HG02763 (cell line): ENCODE results near the gene KCNJ5.

Experiments used
- ATAC-seq: cut with Tn5 transposase; IDR thresholded peaks from one replicate; pipeline ENCODE4 v1.9.1; 2021; ENCODE audit warnings: mild to moderate bottlenecking, moderate library complexity; ENCODE audit not compliant: unreplicated experiment

Gene KCNJ5

DNA sequence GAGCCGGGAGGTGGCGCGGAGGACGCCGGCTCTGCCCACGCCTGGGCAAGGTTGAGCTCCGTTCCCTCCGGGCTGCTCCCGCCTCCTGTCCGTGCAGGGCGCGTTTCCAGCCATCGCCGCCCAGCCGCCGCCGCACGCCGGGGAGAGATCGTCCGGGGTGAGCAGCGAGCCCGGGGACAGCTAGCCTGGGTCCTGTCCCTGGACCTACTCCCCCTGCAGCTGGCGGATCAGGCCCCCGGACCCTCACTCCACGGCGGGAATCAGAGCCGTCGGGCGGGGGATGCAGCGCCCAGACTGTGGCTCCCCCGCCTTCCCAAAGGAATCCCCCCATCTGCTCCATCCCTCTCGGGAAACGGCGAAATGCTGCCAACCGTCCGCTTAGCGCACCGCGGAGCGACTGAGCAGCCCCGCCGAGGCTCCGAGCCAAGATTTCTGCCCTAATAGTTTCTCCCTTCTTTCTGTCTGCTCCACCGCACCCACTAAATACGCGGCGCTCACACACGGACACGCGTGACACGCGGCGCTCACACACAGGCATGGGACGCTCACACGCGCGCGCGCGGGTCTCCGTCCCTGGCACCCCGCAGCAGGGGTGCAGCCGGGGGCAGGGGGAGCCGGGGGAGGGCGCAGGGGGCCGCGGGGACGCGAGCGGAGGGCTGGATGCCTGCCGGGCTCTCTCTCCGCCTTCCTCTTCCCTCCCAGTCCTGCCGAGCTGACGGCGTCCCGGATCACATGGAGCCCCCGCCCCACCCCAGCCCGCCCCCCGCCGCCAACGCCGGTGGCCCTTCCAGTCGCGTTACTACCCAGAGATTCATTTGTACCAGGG, at the start of gene KCNJ5:
Gene KCNJ5, plus strand, starts transcription at position 814 of the 826 bp plus-strand sequence. CDS start 19,918 bp downstream, outside the sequence.
- ATAC-seq, result no peak

DNA sequence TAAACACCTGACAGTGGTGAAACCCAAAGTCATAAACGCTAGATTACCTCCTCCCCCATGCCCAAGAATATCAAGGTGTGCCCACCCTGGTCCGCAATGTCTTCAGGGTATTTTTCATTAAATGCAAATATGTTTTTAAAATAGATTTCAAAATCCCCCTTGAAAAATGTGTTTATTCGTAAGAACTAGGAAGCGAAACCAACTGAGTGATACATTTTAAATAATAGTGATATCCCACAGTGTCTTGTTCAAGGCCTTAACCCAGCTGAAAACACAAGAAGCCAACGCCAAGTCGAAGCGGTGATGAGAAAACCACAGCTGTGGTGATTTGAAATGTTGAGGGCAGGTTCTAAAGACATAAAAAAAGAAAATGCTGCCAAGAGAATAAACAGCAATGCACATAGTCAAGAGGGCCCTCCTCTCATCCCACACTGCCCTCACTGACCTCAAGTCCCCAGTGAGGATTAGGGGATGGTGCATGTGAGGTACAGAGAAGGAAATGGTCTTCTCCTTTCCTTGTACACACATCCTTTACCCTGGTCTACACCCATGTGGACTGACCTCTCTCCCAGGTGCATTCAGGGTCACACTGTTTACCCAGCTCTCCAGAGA, 49.6 kb upstream of the KCNJ5 start:
- peak; percentile 49 for ATAC-seq

DNA sequence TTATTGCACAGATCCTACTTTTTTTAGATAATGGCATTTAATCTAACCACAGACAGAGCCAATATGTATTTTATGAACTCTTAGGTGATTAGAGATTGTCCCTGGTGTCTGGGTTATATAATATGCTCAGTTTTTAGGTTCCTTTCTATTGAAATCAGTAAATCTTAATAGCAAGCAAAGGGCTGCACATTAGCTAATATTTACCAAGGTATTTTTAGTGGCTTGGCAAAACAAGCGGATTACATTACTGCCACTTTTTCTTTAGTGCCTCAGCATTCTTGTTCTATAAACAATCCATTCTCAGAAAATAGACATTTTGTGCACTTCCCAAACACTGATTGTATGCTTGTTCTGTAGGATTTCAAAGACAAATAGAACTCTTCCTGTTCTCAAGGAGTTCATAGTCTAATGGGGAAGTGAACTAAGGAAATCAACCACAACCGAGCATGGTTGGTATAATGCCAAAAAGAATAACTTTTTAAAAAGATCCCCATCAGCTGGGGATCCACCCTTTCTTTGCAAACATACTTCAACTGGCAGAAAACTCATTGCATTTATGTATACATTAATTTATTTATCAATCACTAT, 47.9 kb upstream of the KCNJ5 start:
- no peak for ATAC-seq

DNA sequence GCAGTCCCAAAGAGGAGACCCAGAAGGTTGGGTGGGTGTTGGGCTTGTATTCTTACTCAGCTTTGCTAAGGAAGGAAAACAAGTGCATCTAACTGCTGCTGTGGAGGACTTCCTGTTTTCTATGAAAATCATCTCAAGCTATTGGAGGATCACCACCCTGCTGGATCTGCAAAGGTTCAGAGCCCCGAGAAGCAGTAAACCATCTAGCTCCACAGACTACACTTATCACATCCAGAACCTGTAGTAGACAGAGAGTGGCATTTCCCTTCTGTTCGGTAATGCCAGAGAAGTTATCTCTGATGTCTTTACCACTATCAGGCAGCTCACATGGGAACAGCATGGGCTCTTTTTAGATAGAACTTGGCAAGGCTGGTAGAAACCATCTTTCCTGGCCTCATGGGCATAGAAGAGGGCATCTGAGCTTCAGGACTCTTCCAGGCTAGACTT, 45.8 kb upstream of the KCNJ5 start:
- ATAC-seq, result no peak

DNA sequence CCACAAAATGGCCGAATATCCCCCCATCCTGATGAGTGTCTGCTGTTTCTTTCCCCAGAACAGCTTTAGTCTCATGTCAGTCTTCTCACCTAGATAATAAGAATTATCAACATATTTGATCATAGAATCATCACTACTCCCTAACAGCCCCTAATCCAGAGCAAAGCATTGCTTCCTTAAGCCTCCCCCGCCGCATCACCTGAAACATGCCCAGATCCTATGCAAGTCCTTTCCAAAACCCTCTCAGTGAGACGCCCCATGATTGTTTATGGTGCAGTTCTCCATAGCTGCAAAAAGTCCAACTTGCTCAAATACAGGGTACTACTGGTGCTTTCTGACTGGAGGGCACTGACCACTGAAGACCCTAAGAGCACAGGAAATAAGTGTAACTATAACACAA, 44.2 kb upstream of the KCNJ5 start:
- ATAC-seq, result no peak

DNA sequence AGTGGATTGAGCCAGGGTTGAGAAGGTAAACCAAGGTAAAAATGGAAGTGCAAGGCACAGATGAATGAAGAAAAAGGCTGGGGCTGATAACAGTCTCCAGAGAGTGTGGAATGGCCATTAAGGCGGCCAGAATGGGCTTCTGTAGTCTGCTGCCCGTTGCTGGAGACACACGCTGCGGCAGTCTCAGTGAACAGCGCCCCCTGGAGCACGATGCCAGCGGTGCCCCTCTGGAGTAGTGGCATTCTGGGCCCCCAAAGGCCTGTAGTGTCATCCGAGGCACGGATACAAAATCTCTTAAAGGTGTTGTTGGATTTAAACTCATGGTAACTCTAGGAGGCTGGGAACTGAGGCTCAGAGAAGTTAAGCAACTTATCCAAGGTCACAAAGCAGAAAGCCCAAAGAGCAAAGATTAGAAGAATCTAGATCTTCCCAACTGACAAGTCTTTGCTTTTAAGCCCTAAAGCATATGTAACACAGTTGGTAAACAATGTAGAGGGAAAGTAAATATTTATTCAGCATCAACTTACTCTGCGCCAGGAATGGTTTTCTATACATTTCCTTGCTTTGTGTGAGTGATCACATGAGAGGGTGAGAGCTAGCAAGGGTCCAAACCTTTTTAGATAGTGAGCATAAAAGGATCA, 42.2 kb upstream of the KCNJ5 start:
- peak; percentile 65 for ATAC-seq

DNA sequence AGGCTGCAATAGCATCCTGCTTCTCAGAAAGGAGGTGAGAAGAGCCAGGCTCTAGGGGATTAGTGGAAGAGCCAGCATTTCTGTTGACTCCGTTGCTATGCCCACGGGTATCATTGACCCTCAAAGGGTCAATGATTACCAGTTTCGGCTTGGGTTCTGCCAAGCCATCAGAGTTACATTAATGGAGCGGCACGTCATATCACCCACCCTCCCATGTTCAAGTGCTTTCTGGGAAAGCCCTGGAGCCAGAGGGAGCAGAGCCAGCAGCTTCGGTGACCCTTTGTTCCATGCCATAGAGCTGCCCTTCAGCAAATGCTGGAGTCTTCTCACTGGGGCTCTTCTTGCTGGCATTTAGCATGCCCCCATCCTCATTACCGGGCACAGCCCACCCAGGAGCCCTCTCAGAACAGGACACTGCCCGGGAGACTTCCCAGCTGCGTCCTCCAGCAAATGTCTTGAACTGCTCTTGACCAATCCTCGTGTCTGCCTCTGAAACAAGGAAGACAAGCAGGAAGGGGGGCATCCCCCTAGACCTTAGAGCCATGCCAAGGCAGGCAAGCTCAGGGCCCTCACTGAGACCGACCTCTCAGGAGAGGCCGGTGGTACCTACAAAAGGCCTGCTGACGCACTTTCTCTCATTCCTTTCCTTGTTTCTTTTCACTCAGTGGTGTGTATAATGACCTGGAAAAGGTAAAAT, 38.7 kb upstream of the KCNJ5 start:
- no peak for ATAC-seq

DNA sequence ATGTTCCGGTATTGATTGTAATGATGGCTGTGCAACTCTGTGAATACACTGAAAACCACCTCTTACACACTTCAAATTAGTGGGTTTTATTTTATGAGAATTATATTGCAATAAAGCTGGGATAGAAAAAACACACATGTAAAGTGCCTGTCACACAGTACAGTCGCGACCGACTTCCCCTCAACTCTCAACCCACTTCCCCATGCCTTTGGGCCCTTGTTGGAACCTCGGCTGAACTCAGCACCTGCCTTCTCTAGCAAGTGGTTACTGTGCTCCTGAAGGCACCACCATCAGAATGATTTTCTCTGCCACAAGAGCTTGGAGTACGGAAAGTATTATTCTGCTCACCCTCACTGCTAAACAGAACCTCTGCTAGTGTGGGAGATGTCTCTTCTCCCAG, 37.6 kb upstream of the KCNJ5 start:
- ATAC-seq, result no peak

DNA sequence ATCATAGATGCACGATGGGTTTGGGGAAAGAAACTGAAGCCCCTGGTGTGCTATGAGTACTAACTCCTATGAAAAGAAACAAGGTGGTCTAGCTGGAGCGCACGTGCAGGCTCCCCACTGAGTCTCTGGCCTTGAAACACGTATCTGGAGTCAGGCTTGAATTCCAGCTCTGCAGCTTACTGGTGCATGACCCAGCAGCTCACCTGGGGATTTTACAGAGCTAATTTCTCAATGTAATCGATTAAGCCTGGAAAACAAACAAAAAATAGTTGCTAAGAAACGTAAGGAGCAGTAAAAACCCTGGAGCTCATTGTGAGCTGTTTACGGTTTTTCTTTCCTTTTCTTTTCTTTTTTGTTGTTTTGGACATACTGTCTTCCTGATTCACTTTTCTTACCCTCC, 36.3 kb upstream of the KCNJ5 start:
- ATAC-seq, result no peak

DNA sequence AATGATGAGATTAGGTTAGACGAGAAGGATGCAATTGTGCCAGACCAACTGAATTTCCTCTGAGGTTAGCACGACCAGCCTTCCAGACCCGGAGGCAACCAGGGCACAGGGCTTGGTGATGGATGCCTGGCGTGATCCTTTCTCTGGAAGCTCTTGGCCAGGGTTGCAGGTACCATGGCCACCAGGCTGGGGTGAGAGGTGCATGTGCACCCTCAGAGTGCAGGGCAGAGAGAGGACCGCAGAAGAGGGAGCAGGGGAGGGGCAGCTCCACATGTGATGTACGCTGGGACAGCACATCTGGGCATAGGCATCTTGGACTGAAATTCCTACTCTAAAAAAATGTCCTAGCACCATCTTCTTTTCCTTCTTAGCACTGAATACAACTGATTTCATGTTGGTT, 34.9 kb upstream of the KCNJ5 start:
- no peak for ATAC-seq

DNA sequence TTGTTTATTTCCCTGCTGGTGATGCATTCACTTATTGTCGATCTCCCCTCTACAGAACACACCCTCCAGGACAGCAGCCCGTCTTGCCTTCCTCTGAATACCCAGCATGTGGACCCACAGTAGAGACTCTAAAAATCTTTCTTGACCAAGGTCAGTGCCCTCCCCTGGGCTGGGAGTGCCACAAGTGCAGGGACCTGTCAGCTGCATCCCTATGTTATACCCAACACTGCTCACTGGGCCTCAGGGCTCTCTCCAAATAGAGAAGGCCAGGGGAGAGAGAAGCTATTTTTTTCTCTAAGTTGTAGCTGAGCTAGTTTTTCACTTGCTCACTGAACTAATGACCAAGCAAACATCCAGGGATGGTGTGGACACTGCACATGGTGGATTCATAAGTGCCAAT, 33.8 kb upstream of the KCNJ5 start:
- no peak for ATAC-seq

DNA sequence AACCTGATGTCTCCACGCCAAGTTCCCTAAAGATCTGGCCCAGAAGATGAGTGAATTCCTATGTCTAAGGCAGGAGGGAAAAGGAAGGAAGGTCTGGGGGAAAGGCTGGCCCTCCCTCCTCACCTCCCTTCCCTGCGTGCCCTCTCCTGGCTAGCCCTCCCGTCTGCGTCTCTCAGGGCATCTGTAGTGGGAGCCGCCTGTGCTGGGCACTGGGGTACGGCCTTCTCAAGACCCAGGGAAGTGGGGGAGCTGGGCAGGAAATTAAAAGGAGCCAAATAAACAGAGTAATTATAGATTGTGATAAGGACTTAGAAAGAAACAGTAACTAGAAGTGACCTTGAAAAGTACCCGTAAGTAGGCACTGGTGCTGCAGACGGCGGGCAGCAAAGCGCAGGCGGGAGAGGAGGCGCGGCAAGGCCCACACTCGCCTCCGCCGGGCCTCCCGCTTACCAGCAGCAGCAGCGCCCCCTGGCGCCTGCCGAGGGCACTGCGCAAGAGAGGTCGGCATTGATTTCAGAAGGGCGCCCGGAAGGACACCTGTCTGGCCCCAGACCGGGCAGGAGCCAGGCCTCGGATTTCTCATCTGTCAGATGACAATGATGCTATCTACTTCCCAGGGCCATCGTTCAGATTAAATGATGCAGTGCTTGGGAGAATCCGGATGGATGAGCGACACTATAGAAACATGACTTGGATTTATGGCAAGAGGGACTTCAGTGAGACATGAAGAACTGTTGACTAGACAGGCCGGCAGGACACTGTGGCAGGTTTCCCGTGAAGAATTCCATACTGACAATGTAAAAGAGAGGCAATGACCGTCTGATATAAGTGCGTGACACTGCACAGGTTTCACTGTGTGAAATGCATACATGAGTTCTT, 31.4 kb upstream of the KCNJ5 start:
- peak; percentile 81 for ATAC-seq

DNA sequence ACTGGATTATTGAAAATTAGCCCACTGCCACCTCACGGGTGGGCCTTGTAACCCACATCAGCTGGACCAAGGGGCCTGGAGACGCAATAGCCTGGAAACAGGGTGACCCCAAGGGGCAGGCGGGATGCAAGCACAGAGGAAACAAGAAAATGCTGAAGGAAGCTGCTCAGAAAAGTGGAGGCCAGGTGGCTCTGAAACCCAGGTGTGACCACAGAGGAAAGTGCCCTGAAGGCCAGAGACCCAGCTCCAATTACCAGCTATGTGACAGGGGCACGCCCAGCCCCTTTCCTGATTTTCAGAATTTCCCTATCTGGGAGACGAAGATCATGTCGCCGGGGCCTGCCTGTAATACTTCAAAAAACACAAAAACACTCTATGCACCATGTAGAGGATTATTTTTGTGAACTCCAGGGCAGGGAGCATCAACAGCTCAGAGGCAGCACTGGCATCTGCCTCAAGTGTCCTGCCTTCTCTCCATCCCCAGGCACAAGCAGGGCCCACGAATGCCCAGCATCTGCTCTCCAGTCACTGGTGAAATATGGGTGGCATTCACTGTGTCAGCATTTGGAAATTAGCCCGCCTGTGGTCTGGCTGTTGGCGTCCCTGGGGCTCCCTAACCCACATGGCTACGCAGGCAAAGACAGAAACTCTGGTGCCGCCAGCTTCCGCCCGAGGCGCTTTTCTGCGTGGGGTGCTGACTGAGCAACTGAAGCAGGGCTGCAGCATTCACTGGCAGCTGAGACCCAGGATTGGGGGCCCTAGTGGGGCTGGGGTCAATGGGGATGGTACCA, 30.4 kb upstream of the KCNJ5 start:
- no peak for ATAC-seq

DNA sequence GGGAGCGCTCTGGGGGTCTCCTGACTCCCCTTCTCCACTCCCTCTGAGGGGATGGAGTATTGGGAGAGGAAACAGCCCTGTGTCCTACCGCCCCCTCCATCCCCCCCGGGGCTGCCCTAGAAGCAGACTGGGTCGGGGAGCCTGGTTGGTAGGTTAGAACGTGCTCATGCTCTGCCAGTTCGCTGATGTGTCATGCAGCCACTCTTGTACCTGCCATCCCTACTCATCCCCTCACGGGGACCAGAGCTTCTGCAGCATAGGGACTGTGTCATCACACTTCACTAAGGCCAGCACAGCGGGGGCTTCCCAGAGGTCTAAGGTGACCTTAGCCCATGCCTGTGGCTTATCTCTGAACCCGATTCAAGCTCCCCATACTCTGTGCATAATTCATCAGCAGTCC, 28.8 kb upstream of the KCNJ5 start:
- no peak for ATAC-seq

DNA sequence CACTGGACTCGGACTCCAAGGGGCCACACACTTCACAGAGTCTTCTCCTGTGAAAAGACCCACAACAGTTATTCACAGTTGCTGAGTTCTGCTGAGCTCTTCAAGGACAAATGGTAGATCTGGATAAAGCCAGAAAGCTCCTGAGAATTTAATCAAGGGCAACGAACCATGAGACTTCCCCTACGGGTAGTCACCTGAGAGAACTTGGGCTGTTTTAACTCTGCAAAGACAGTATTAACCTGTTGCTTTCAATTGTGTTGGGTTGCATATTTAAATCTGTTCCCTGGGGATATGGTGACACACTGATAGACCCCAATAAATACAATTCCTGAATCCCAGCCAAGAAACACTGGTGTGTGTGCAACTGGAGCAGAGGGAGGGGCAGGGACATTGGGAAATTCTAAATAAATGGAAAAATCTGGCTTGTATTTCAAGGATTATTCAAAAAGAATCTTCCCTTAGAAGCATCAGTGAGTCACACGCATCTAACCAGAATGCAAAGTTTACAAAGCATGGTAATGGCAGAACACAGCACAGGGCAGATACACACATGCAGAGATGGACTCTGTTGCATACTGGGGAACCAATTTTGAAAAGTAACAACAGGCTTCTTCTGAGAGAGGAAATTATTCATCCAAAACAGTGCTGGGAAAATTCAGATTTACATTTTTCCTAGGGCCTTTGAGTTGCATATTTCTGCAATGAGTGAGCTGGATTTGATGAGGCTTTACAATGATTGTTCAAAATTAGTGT, 28.1 kb upstream of the KCNJ5 start:
- no peak for ATAC-seq

DNA sequence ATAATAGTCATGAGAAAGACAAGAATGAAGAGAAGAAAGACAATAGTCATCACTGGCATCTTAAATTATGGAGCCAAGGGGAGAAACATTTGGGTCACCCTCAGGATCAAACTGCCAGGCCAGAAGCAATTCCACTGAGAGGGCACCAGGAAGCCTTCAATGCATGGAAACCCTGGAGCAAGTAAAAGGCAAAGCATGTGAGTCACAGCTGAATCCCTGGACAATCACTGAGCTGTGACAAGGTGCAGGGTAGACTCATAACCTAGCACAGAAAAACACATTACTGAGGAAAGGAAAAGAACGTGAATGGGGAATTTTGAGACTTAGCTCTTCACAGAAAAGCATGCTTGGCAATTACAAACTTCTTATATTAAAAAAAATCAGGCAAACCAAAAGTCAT, 25.7 kb upstream of the KCNJ5 start:
- no peak for ATAC-seq

DNA sequence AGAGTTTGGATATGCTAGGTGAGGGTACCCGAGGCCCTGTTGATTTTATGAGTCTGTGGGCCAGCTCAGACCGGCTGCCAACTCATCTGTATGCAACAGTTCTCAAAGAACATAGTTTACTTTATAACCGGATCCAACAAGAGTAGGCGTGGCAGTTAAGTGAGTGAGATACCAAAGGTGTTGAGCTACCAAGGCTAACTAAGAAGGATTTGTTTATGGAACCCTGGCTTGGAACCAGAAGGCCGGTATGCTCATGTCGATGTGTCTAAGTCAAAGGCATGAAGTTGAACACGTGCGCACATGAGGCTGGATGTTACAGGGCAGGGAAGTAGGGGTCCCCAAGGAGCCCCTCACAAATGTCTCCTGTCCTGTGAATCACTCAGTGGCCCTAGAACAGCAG, 23.9 kb upstream of the KCNJ5 start, which contains the start of gene KCNJ1:
Gene KCNJ1, minus strand, starts transcription at position 20 of the 400 bp plus-strand sequence. CDS start 27,053 bp downstream, outside the sequence.
- ATAC-seq, result no peak
